ENCODE measurements around the gene MEGF6. TPM values are rescaled to one million over a fixed set of nuclear protein-coding genes. Genes with fewer than 3 reads are reported as not detected.

Gene MEGF6
- total and polyA plus RNA-seq, 2 donors (not counting 3 experiments of a cell fraction or from before 2014, with no cell fraction given) = 22.5 to 63.7 TPM

- Histone ChIP-seq H3K4me3 (replicated peaks in 1 of 3; ENCODE audit: insufficient read depth in 1 of 3, low read depth in 1 of 3, low read length in 3 of 3) (no peak overlapping the region), H3K9ac (replicated peaks; ENCODE audit: extremely low read depth, insufficient read depth, low read length) (no peak overlapping the region), H3K4me1 (ENCODE audit: control insufficient read depth, extremely low read depth, insufficient read depth, low read length) (no peaks in the 10 kb centered on the region), H3K36me3 (ENCODE audit: control insufficient read depth in 2 of 2, extremely low read depth in 1 of 2, insufficient read depth in 2 of 2, low read length in 2 of 2) (no peaks in the 10 kb centered on the region), H3K79me2 (ENCODE audit: control insufficient read depth, insufficient read depth, low read length) (no peaks in the 10 kb centered on the region), H3K27ac (ENCODE audit: insufficient read depth, low read depth, low read length) (no peak overlapping the region), H3K27me3 (ENCODE audit: control insufficient read depth in 2 of 2, insufficient read depth in 2 of 2, low read length in 2 of 2) (no peaks in the 10 kb centered on the region), H3K9me3 (replicated peaks; ENCODE audit: control insufficient read depth, insufficient read depth, low read length) (no peaks in the 10 kb centered on the region), H3K9me1 (replicated peaks; ENCODE audit: control insufficient read depth, extremely low read depth, insufficient read depth, low read length) (no peaks in the 10 kb centered on the region), H3K4me2 (ENCODE audit: insufficient read depth, low read length) (no peak overlapping the region), H2AFZ (ENCODE audit: low read depth, low read length) (no peak overlapping the region), H4K20me1 (replicated peaks; ENCODE audit: control insufficient read depth, extremely low read depth, insufficient read depth, low read length) (no peaks in the 10 kb centered on the region)
- FAIRE-seq (no peak), DNase-seq (ENCODE audit: low read depth, low spot score) (no peak)
- dilution Hi-C loops (cut with MboI; ENCODE audit: extremely low pct_ligation_motif_present, low sequenced_read_pairs) = no loop called here
- intact Hi-C loops (cut with micrococcal nuclease) = no loop called here
- no TSS peak for BruUV-seq (replicated peaks)
- no peak for TF ChIP-seq JUN (IDR thresholded peaks at IDR 0.05; ENCODE audit: borderline replicate concordance, insufficient read depth, insufficient read length, low read depth)
- TF ChIP-seq CTCF (IDR thresholded peaks at IDR 0.05; ENCODE audit: extremely low read depth in 1 of 2, insufficient read depth in 1 of 2, low read depth in 1 of 2, low read length in 2 of 2) = no peak
- no peak for TF ChIP-seq EZH2 (IDR thresholded peaks at IDR 0.05; ENCODE audit: borderline replicate concordance, low read depth, low read length, severe bottlenecking)
- TF ChIP-seq FOS (IDR thresholded peaks at IDR 0.05; ENCODE audit: borderline replicate concordance, insufficient read depth, low read length) = no peak
- no peak for TF ChIP-seq POLR2AphosphoS5 (IDR thresholded peaks at IDR 0.05; ENCODE audit: insufficient read depth, low read depth, low read length)
- TF ChIP-seq, protein P1, sequence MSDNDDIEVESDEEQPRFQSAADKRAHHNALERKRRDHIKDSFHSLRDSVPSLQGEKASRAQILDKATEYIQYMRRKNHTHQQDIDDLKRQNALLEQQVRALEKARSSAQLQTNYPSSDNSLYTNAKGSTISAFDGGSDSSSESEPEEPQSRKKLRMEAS (IDR thresholded peaks at IDR 0.05; ENCODE audit: insufficient read depth, insufficient read length) = no peak
- TF ChIP-seq POLR2A (IDR thresholded peaks at IDR 0.05; ENCODE audit: low read depth, low read length) = no peak
- TF ChIP-seq GATA2 (IDR thresholded peaks at IDR 0.05; ENCODE audit: insufficient read depth, insufficient read length, low read depth, low read length) = no peak
- TF ChIP-seq MYC (IDR thresholded peaks at IDR 0.05; ENCODE audit: low read depth, low read length) = no peak
- ChIA-PET CTCF (no interaction called here), POLR2A (no interaction called here)
Observed at GRCh38 chr1:3461934-3462275, 149.4 kb downstream of the MEGF6 start.

Measured in endothelial cell of umbilical vein (primary cell).